GM23248 (cell line): ENCODE results near the gene LMCD1. TPM values are rescaled to one million over a fixed set of nuclear protein-coding genes. Genes with fewer than 3 reads are reported as not detected.

Source experiments
- DNase-seq: peaks from one replicate; pipeline ENCODE4 v3.0.0-alpha.2; 2015
- H2AFZ ChIP-seq: fragments of 200-600 bp; sonication (generic); 2 replicates; pipeline ENCODE4 v1.6.1; 2016; ENCODE audit warnings: antibody characterized with exemption
- H3F3A ChIP-seq: fragments of 200-600 bp; sonication (generic); 2 replicates; pipeline ENCODE4 v1.6.1; 2016; ENCODE audit warnings: mild to moderate bottlenecking, antibody characterized with exemption, mixed run types; ENCODE audit not compliant: insufficient read depth
- H3K27ac ChIP-seq: fragments of 200-600 bp; sonication (generic); 2 replicates; pipeline ENCODE4 v1.5.1; 2016; ENCODE audit warnings: mild to moderate bottlenecking
- H3K27me3 ChIP-seq: fragments of 200-600 bp; sonication (generic); replicated peaks from 2 replicates; pipeline ENCODE4 v1.6.1; 2016; ENCODE audit warnings: mild to moderate bottlenecking; ENCODE audit not compliant: insufficient read depth
- H3K36me3 ChIP-seq: fragments of 200-600 bp; sonication (generic); 2 replicates; pipeline ENCODE4 v1.6.1; 2016; ENCODE audit warnings: low read depth, mild to moderate bottlenecking
- H3K4me1 ChIP-seq: fragments of 200-600 bp; sonication (generic); 2 replicates; pipeline ENCODE4 v1.6.1; 2016; ENCODE audit warnings: mild to moderate bottlenecking; ENCODE audit not compliant: insufficient read depth
- H3K4me2 ChIP-seq: fragments of 200-600 bp; sonication (generic); one replicate; pipeline ENCODE4 v1.6.1; 2016; ENCODE audit warnings: mild to moderate bottlenecking; ENCODE audit not compliant: unreplicated experiment
- H3K4me3 ChIP-seq: fragments of 200-600 bp; sonication (generic); 2 replicates; pipeline ENCODE4 v1.5.1; 2016; ENCODE audit warnings: mild to moderate bottlenecking
- H3K79me2 ChIP-seq: fragments of 200-600 bp; sonication (generic); 2 replicates; pipeline ENCODE4 v1.6.1; 2016; ENCODE audit warnings: mild to moderate bottlenecking; ENCODE audit not compliant: insufficient read depth
- H3K9ac ChIP-seq: fragments of 200-600 bp; sonication (generic); 2 replicates; pipeline ENCODE4 v1.6.1; 2016; ENCODE audit warnings: mild to moderate bottlenecking
- H3K9me2 ChIP-seq: fragments of 200-600 bp; sonication (generic); 2 replicates; pipeline ENCODE4 v1.6.1; 2016; ENCODE audit warnings: mixed run types, mild to moderate bottlenecking, moderate library complexity; ENCODE audit not compliant: insufficient read depth
- H3K9me3 ChIP-seq: fragments of 200-600 bp; sonication (generic); one replicate; pipeline ENCODE4 v1.6.1; 2017; ENCODE audit warnings: low read depth
- H4K20me1 ChIP-seq: fragments of 200-600 bp; sonication (generic); 2 replicates; pipeline ENCODE4 v1.6.0; 2016; ENCODE audit not compliant: insufficient read depth
- EZH2 ChIP-seq: fragments of 200-600 bp; sonication (generic); IDR thresholded peaks from 2 replicates; pipeline ENCODE4 v1.6.1; 2018; ENCODE audit warnings: antibody characterized with exemption, mild to moderate bottlenecking; ENCODE audit not compliant: insufficient read depth, poor library complexity, severe bottlenecking
- EZH2phosphoT487 ChIP-seq: fragments of 200-600 bp; sonication (generic); IDR thresholded peaks from 2 replicates; pipeline ENCODE4 v1.6.1; 2018; ENCODE audit warnings: antibody characterized with exemption, moderate library complexity, mild to moderate bottlenecking, low read depth; ENCODE audit not compliant: insufficient read depth
- whole genome bisulfite sequencing, 2 experiments: methylation state at CpG; one replicate each; pipeline ENCODE4 v1.1.6; 2015 to 2017; ENCODE audit warnings: low lambda C conversion rate in 2 of 2, low coverage in 1 of 2; ENCODE audit errors: missing lambda C conversion rate in 2 of 2; 5-methylcytosine and 5-hydroxymethylcytosine counted together
- in situ Hi-C: fragments of 300-500 bp; cut with MboI; formaldehyde crosslinking; loops from 2 replicates; pipeline ENCODE4 v1.15.0; 2020
- polyA plus RNA-seq: library from polyadenylated mRNA; unstranded; fragments of >200 nt; fragmentation: Nextera tagmentation; extraction: Ambion mirVana; gene quantifications from 2 replicates; pipeline ENCODE4 v1.2.1, GENCODE V29; 2016
- total RNA-seq: library from RNA; depleted of rRNA; stranded (reverse); fragments of >200 nt; shearing (Covaris generic); gene quantifications from 2 replicates; pipeline ENCODE4 v1.2.3, GENCODE V29; 2014

The LMCD1 gene
- total and polyA plus RNA-seq, 2 experiments from 2014 or later: 187 to 259 TPM

GRCh38 chr3:8484409-8485140 lies 17.0 kb upstream of the LMCD1 start:
- no peaks in the 10 kb centered on the region for H3K79me2 ChIP-seq
- H3K27me3 ChIP-seq: no peaks in the 10 kb centered on the region
- no peak overlapping the region for H2AFZ ChIP-seq
- H3K4me3 ChIP-seq: no peak overlapping the region
- TF ChIP-seq EZH2phosphoT487 (no peak), EZH2 (no peak)
- peak overlapping the region; percentile 85 for H3K27ac ChIP-seq
- H3F3A ChIP-seq: peaks cover 37% of the 10 kb centered on the region
- no peaks in the 10 kb centered on the region for H3K9me2 ChIP-seq
- H3K36me3 ChIP-seq: no peaks in the 10 kb centered on the region
- no peak for DNase-seq
- in situ Hi-C loops: no loop called here
- H3K4me1 ChIP-seq: peaks cover 36% of the 10 kb centered on the region
- no peak overlapping the region for H3K4me2 ChIP-seq
- 85 to 92% methylated on average over 5 of the region's 5 CpGs for WGBS, 2 experiments
- no peaks in the 10 kb centered on the region for H3K9me3 ChIP-seq
- H3K9ac ChIP-seq: no peak overlapping the region
- no peaks in the 10 kb centered on the region for H4K20me1 ChIP-seq

DNA sequence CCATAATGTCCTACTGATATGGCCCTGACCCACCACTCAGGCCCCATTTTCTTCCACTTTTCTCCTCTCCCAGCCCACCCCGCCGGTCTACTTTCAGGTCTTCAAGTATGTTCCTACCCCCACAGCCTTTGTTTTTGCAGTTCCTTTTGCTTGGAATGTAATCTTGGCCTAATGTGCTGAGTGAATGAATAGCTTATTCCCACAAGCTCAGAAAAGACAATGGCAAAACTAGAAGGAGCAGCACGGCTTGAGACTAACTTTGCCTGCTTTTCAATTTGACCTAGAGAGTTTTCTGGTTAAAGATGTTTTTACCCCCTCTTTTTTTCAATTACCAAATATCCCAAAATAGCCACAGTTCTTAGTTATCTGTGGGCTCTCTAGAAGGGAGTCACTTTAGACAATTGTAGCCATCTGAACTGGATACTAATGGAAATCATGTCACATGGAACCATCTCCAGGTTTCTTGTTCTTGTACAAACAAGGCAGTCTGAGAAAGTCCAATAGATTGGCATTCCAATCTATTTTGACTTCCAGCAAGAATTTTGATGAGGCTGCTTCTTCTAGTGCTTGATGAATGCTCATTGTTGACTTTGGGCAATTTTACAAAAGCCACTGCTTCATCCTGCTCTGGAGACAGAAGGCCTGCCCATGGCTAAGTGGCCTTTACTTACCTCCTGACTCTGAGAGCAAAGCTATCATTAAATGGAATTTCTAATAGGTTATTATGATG lies 16.3 kb upstream of the LMCD1 start:
- no peaks in the 10 kb centered on the region for H3K79me2 ChIP-seq
- 83 to 86% methylated on average over 3 of the region's 3 CpGs for WGBS, 2 experiments
- in situ Hi-C loops: no loop called here
- H3K9me2 ChIP-seq: no peaks in the 10 kb centered on the region
- no peak for DNase-seq
- H3K4me1 ChIP-seq: peaks cover 41% of the 10 kb centered on the region
- H3K27me3 ChIP-seq: no peaks in the 10 kb centered on the region
- H3K9me3 ChIP-seq: no peaks in the 10 kb centered on the region
- peaks cover 41% of the 10 kb centered on the region for H3F3A ChIP-seq
- H3K9ac ChIP-seq: no peak overlapping the region
- H3K4me3 ChIP-seq: no peak overlapping the region
- no peaks in the 10 kb centered on the region for H3K36me3 ChIP-seq
- TF ChIP-seq EZH2 (no peak), EZH2phosphoT487 (no peak)
- H3K4me2 ChIP-seq: no peak overlapping the region
- H4K20me1 ChIP-seq: no peaks in the 10 kb centered on the region
- H3K27ac ChIP-seq: no peak overlapping the region
- no peak overlapping the region for H2AFZ ChIP-seq

GRCh38 chr3:8485943-8486342 lies 15.7 kb upstream of the LMCD1 start:
- peaks cover 43% of the 10 kb centered on the region for H3F3A ChIP-seq
- in situ Hi-C loops: no loop called here
- H2AFZ ChIP-seq: no peak overlapping the region
- peaks cover 47% of the 10 kb centered on the region for H3K4me1 ChIP-seq
- DNase-seq: no peak
- no peak overlapping the region for H3K9ac ChIP-seq
- H3K9me3 ChIP-seq: no peaks in the 10 kb centered on the region
- H3K4me3 ChIP-seq: no peak overlapping the region
- no peaks in the 10 kb centered on the region for H3K9me2 ChIP-seq
- H3K36me3 ChIP-seq: no peaks in the 10 kb centered on the region
- H4K20me1 ChIP-seq: no peaks in the 10 kb centered on the region
- 91 to 93% methylated on average over 3 of the region's 3 CpGs for WGBS, 2 experiments
- no peak overlapping the region for H3K27ac ChIP-seq
- H3K79me2 ChIP-seq: no peaks in the 10 kb centered on the region
- H3K4me2 ChIP-seq: no peak overlapping the region
- no peaks in the 10 kb centered on the region for H3K27me3 ChIP-seq
- TF ChIP-seq EZH2phosphoT487: no peak
- no peak for TF ChIP-seq EZH2

DNA sequence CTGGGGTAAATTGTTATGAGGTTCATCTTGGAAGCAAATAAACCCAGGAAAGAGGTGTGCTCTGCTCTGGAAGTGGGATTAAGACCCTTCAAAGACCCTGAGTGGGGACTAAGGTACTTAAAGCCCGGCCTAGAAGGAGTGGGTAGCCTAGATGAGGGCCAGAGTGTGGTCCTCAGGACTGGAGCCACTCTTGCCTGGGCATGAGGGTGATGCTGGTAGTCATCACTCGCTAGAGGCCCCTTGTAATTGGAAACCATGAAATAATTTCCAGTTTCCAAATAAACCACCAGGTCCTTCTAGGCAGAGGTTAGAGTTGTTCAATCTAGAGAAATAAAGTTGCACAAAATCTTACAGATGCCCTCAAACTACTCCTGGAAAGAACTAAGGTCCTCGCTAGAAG lies 15.2 kb upstream of the LMCD1 start:
- Histone ChIP-seq H3K9me3 (no peaks in the 10 kb centered on the region), H3K4me3 (no peak overlapping the region), H3K4me2 (no peak overlapping the region), H4K20me1 (no peaks in the 10 kb centered on the region), H3K9me2 (no peaks in the 10 kb centered on the region), H3K36me3 (no peaks in the 10 kb centered on the region), H3K79me2 (no peaks in the 10 kb centered on the region), H3K4me1 (peaks cover 52% of the 10 kb centered on the region), H2AFZ (no peak overlapping the region), H3K27me3 (no peaks in the 10 kb centered on the region), H3K9ac (no peak overlapping the region), H3K27ac (no peak overlapping the region), H3F3A (peaks cover 47% of the 10 kb centered on the region)
- in situ Hi-C loops: no loop called here
- no peak for DNase-seq
- no peak for TF ChIP-seq EZH2
- no peak for TF ChIP-seq EZH2phosphoT487
- 78 to 86% methylated on average over 3 of the region's 3 CpGs for WGBS, 2 experiments
